Dermis blood vessel endothelial cell (primary cell): ENCODE results near the gene TEPSIN. TPM values are rescaled to one million over a fixed set of nuclear protein-coding genes. Genes with fewer than 3 reads are reported as not detected.

Experiments used
- DNase-seq: peaks from one replicate; pipeline ENCODE4 v3.0.0; 2010
- total RNA-seq: library from RNA; depleted of rRNA; stranded (reverse); fragments of >200 nt; gene quantifications from 2 replicates; pipeline ENCODE4 v1.2.3, GENCODE V29; 2014

Gene TEPSIN
- total RNA-seq, 1 donor from 2014 or later, result 24.5 TPM

DNA sequence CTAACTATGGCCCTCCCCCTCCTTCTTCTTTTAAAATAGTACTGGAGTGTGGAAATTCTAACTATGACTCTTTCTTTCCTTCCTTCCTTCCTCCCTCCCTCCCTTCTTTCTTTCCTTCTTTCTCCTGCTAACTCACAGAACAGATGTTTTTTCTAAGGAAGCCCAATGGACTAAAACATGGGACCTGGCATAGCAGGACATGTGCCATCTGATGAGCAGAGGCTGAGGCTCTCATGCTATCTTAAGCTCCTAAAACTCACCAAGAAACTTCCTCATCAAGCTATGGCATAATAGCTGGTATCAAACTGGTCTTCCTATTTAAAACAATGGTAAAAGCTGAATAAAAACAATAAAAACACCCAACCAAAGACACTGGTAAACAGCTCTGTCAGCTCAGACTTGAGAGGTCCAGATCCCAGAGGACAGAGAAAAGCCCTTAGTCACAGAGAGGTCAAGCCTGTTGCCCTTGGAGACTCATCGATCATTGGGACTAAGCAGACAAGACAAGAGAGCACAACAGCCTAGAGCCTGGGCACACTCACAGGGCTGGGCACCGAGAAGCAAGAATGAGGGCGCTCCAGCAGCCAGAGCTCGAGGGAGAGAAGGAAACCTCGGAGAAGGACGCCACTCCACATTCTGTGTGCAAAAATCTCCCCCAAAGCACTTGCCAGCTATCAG is 28.7 kb upstream of the TEPSIN start:
- no peak for DNase-seq

DNA sequence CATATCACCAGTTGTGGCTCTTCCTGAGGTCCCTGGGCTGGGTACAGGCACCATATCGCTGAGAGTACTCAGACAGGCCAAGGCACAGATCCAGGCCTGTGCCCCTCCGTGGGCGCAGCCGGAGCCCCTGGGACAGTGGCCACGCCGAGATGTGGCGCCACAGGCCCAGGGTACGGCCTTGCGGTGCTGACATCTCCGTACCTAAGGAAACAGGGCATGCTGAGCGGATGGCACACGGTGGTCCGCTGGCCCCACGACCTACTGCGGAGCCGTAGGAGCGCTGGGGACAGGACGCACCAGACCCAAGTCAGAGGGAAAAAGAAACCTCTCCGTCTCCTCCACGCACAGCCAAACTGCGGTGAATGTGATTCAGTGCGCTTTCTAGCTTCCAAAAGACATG is 26.7 kb upstream of the TEPSIN start:
- DNase-seq, result no peak

DNA sequence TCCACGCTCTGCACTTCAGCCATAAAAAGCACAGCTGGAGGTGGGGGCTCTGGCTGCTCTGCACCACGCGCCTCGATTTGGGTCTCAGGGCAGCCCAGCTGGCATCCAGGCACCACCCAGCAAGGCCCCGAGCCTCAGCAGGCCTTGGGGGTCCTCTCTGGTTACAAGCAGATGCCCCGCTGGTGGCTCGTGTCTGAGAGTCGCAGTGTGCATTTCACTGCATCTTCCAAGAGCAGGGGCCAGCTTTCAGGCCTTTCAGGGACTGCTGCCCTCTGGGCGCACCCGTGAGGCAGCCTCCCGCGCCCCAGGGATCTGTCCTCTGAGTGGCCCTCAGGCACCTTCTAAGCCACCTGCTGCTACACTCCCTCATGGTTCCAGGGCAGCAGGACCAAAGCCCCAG is 25.8 kb upstream of the TEPSIN start:
- DNase-seq, result no peak

DNA sequence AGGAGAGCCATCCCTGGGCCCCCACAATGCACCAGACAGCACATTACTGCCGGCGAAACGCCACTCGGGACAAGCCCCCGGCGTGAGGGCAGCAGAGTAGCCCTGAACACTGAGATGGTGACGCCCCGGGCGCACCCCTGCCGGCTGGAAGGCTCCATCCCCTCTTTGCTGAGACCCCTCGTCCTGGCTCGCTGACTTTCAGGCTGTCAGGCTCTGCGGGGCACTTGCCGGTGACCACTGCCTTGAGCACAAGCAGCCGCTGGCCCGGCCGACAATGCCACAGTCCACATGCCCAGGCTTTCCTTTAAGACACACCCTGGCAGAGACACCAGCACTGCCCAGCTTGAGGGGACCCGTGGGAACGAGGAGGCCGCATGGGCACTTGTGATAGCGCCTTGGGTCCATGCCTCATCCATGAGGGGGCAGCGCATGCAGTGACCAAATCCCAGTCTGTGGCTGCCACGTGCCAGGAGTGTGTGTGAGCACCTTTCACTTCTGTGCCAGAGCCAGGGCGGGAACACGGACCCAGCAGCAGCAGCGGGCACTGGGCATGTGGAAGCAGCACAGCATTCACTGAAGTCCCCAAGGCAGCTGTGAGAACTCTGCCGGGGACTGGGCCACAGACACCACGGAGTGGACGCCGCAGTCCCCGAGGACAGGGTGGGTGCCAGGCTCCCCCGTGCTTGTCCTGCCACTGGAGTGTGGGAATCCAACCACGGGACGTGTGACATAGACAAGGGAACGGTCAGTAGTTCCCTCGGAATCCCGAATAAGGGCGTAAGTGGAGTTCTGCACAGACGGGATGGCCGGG is 24.7 kb upstream of the TEPSIN start:
- DNase-seq, result no peak

DNA sequence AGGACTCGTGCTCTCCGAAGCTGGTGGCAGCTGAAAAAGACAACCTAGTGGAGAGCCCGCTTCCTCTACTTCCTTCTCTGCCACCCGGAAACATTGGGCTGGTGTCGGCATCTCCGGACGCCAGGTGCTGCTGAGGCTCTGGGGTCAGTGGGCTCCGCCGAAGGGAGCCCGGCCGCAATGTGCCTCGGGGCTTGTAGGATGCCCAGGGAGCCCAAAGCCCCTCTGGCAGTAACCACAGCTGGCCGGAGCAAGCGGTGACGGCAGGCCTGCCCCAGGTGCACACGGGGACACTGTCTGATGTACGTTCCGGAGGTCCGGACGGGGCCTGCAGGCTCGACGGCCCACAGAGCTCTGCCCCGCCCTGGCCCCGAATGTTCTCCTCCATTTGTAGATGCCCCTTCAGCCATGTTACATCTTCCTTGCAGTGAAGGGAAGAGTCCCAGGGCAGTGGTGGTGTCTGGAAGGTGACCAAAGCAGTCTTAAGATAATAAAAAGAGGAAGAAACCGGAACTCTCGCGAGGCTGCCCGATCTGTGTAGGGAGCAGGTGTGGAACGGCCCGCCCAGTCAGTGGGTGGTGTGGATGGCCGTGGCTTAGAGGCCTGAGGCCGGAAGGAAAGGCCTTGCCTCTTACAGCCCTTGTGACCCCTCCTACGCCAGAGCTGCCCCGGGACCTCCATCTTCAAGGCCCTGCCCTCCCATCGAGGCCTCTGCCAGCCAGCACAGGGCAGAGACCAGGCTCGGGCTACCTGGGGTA is 22.9 kb upstream of the TEPSIN start:
- DNase-seq, result no peak

DNA sequence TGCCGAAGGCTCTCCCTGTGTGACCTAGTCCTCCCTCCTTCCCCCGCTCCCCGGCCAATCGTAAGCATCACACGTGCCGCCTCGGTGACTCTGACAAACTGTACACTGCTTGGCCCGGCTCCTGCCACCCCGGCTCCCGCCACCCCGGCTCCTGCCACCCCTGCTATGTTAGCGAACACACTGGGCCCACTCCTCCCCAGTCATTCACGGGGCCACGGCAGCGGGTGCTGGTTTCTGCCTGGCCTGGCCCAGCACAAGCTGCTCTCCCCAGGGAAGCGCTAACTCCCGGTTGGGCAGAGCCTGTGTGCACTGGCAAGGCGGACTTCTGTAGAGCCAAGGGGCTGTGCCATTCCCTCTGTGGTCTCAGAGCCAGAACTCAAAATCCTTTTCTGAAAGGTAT is 22.2 kb upstream of the TEPSIN start:
- DNase-seq, result no peak

DNA sequence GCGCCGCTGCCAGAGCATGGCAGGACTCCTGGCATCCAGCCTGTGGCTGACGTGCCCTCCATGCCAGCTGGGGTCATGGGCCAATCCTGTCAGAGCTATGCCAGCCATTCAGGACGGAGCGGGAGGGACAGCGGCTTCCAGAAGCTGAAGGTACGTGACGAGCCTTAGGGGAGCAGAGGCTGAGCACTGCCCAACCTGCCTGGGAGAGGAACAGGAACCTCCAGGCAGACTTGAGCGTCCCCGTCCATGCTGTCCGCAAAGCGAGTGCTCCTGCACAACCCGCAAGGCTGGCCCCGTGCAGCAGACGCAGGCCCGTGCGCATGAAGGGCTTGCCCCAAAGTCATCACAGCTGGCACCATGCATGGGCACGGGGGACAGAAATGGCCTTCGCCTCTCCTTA is 21.8 kb upstream of the TEPSIN start:
- no peak for DNase-seq

DNA sequence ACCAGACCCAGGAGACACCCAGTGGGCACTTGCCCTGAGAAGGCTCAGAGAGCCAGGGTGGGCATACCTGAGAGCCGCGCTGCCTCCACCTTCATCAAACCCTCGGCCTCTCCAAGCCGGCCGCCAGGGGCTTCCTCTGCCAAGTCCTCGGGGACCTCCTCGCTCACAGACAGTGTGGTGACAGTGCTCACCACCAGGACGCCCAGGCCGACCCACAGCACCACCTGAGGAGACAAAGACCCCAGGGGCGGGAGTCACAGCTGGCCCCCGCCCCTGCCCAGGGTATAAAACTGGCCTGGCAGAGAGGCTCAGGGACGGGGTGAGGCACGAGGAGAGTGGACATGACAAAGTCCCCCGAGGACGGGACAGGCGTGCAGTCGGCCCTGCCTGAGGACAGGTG is 21.3 kb upstream of the TEPSIN start:
- DNase-seq, result no peak

DNA sequence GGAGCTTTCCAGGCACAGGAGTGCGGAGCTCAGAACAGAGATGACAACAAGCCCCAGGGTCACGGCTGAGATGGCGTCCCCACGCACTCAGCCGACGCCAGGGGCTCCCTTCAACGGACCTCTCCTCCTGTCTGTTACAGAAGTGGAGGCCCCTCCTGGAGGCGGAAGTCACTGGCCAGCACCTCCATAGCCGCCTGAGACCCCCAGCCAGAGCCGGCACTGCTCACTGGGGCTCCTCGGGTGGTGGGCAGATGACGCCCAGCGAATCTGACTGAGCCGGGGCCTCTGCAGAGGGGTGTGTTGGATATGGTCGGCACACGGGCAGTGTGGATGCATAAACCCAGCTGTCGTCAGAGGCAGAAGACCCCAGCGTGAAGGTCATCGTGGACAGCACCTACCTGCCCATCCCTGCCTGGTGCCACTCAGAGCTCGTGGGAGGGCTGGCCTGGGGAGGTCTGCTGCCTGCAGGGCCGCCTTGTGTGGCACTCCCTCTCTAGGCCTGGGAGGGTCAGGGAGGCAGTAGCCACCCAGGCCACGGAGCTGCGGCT is 20.3 kb upstream of the TEPSIN start:
- no peak for DNase-seq

DNA sequence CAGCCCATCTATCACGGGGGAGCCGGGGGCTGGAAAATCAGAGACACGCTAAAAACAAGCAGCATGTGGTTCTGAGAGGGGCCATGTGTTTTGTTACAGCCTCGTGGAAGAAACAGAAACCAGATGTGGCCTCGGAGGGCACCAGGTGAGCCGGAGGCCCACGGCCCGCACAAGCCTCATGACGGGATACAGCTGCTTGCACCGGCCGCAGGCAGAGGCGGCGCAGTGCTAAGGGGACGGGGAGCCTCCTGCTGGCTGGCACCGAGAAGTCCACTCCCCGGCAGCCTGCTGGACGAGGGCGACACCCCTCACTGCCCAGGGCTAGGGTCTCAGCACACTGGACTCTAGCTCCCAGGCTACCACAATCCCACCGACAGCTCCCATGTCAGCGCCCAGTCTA is 19.4 kb upstream of the TEPSIN start:
- DNase-seq, result no peak

DNA sequence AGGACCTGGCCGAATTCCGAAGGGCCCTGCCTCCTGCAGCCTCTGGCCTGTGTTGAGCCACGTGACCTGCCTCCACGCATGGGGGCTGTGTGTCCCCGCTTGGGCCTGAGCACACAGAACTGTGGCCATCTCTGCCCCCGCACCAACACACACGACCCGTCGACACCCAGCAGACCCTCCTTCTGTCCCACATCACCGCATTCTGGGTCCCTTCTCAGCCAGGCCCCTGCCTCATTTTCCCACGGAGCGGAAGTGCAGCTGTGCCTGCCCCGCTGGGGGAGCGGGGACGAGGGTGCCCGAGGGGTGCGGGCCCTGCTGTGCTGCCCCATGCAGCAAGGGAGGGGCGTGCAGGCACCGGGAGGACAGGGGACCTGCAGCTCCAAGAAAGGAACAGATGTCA is 18.7 kb upstream of the TEPSIN start:
- DNase-seq, result no peak

DNA sequence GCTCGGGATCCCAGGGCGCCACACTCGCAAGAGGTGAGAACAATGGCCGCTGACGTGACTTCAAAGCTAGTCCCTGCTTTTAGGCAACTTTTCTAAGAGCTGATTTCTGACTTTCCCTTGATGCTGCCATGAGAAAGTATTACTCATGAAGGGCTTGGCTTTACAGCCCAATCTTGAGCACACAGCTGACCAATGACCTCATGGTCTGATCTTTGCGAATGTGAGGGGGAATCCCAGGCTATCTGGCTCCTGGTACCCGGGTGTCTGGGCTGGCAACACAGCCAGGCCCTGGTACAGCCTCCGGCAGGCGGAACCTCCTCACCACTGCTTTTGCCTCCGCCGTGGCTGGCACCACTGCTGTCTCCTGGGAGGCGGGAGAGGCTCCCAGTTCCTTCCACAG is 17.8 kb upstream of the TEPSIN start:
- DNase-seq, result peak; percentile 21

DNA sequence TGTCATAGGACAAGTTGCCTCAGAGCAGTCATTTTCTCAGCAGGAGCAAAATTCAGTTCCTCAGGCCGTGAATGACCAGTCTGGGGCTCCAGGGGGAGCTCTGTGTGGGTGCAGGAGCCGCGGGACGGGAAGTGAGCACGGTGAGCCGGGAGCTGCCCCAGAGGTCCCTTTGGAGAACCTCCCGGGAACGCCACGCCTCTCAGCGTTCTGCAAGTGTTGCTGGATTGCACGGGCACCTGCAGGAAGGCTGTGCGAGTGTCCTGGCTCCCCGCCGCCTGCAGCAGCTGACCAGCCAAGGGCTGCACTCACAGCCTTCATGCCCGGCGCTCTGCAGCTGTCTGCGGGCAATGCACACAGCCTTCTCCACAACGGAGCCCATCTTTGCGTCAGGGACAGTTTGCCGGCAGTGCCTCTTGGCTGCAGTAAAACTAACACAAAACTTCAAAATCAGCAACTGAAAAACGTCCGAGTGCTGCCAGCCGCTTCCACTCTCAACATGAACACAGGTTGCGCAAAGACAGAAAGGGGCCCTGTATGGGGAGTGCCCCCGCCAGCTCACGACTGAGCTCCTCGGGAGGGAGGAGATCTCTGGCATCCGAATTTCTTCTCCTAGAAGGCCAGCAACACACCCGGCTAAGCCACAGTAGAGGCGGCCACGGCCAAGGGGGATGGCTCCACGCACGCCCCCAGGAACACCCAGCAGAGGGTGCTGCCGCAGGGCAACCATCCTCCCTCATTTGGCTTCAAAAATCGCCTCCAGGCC is 16.3 kb upstream of the TEPSIN start:
- peak; percentile 81 for DNase-seq

DNA sequence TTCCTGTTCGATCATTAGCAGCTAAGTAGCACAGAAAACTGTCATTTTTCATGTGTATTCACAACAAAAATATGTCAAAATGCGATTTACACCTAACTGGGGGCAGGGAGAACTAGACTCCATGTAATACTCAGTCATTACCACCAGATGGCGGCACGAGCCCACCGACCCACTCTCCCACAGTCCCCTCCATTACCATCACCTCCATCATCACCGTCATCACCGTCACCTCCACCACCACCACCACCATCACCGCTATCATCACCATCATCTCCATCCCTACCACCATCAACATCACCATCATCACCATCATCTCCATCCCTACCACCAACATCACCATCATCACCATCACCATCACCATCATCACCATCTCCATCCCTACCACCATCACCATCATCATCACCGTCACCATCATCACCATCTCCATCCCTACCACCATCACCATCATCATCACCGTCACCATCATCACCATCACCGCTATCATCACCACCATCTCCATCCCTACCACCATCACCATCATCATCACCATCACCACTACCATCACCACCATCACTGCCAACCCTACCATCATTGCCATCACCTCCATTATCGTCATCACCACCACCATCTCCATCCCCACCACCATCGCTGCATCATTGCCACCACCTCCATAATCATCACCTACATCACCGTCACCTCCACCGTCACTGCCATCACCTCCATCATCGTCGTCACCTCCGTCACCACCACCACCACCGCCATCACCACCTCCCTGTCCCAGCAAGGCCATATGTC is 14.7 kb upstream of the TEPSIN start:
- DNase-seq, result peak; percentile 72

DNA sequence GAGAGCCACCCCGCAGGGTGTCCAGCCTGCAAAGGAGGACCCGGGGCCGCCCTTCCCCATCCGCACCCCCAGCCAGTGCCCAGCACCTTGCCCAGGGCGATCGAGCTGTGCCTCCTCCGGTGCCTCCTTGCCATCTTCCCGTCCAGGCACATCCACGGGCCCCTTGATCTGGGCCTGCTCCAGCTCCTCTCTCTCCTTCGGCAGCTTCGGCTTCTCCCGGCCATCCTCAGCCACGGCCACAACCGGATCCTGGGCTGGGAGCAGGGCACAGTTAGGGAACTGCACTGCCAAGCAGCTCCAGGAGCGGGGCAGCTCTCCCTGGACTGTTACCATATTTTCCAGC is 14.1 kb upstream of the TEPSIN start:
- no peak for DNase-seq

DNA sequence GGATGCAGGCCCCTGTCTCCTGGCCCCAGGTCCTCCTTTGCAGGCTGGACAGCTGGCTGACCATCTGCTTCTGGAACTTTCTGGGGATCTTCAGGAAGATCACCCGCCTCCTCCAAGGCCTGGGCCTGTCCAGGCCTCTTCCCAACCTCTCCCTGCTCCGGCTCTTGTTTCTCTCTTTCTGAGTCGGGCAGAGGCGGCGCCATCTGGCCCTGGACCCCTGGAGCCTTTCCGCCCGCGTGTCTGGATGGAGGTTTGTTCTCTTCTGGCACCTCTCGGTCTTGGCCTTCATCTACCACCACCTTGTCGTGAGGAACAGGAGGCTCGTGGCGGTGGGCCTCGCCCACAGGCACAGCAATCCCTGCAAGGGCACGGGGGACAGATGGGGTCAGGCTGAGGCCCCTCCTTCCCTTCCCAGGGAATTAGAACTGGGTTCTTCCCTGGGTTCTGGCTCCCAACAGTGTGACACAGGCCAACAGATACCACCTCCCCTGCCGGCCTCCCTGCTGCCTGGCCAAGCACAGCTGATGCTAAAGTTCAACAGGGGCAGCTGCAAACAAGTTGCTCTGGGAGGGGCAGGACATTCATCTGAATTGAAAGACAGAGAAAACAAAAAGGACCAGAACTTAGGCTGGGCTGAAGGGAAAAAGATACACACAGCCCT is 13.6 kb upstream of the TEPSIN start:
- no peak for DNase-seq

DNA sequence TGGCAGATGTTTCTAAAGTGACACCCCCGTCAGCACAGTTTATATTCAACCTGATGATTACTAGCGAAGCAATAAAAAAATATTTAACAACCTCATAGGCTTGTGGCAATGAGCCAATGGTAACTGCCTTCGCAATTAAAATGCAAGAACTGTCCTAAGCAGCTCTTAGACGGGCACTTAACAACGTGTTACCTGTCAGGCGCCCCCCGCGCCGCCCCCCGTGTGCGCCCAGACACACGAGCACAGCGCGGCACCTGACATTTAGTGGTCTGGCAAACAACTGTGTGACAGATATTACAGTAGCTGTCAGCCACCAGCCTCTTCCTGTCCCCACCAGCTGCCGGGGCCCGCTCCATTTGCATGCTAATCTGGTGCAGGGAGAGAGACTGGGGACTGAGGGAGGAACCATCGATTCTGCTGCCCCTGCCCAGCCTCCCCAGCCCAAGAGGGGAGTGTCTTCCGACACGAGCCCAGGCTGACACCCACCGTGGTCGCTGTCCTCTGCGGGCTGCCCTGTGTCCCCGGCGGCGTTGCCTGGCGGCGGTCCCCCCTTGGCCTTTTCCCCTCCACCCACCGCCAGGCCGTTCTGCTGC is 12.9 kb upstream of the TEPSIN start:
- no peak for DNase-seq

DNA sequence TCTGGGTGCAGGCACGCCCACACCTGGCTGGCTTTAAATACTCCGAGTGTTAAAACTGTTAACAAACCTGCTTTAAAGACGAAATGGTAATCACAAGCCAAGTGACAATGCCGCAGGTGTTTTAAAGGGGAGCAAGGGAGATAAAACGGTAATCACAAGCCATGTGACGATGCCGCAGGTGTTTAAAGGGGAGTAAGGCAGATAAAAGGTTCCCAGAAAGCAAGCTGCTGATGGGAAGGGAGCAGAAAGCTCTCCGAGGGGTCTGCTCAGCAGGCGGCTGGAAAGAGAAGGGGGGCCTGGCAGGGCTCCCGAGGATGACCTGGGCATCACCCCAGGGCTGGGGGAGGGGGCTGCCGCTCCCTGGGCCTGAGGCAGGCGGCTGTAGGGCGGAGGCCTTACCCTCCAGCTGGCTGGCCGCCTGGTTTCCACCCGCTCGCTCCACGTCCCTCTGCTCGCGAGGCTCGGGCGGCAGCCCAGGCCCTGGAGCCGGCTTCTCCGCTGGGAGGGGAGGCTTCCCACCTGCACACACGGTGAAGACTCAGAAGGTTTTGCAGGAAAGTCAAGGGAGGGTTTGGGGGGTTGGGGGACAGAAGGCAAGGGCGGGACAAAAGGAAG is 12.3 kb upstream of the TEPSIN start:
- DNase-seq, result no peak

DNA sequence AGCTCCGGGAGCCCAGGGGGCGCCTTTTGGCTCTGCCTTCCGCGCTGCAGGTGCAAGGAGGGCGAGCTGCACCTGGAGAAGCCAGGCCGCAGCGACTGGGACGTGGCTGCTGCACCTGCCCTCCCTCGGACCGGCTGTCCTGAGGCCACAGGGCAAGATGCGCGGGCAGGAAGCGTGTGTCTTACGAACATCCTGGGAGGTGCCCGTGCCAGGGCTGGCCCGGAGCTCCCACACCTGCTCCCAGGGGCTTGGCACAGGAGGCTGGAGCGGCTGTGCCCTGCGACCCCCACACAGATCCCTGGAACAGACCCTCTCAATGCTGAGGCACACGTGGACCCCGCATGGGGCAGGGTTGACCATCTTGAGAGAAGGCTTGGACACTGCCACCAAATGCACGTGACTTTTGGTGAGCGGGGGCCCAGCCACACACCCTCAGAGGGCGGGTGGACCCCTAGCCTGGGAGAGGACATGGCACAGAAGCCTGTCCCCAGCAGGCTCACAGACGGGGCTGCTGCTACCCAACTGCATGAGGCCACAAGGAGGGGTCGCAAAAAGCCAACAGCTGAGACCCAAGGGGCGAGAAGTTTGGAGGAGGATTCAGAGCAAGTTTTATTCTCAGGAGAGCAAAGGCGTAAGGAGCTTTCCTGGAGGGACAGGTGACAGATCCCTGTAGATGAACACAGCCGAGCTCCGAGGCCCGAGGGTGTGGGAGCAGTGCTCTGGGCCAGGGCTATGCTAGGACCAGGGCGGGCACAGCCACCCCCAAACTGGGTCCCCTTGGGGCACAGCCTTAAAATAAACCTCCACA is 11.6 kb upstream of the TEPSIN start:
- no peak for DNase-seq
